Measurements from ENCODE around the gene XRRA1.
"Not testable (repeated sequence)": the region's sequence is repeated elsewhere in the genome, so short reads cannot be mapped to it uniquely, and the experiment has no call there.

Gene XRRA1

GRCh38 chr11:74905326-74905725 is 43.6 kb downstream of the XRRA1 start:
- no peak for DNase-seq (ENCODE audit: extremely low read depth in 1 of 2, low read depth in 1 of 2)

GRCh38 chr11:74902342-74902741 is 46.5 kb downstream of the XRRA1 start:
- no peak for DNase-seq (ENCODE audit: extremely low read depth in 1 of 2, low read depth in 1 of 2)

GRCh38 chr11:74896311-74896710 is 52.6 kb downstream of the XRRA1 start:
- DNase-seq (ENCODE audit: extremely low read depth in 1 of 2, low read depth in 1 of 2): no peak

GRCh38 chr11:74895340-74896116 is 53.4 kb downstream of the XRRA1 start:
- DNase-seq (ENCODE audit: extremely low read depth in 1 of 2, low read depth in 1 of 2): no peak

- not testable (repeated sequence) for DNase-seq (ENCODE audit: extremely low read depth in 1 of 2, low read depth in 1 of 2)
Observed at GRCh38 chr11:74893015-74893414, 55.9 kb downstream of the XRRA1 start.

- DNase-seq (ENCODE audit: extremely low read depth in 1 of 2, low read depth in 1 of 2): no peak
Observed at GRCh38 chr11:74877132-74877531, 71.8 kb downstream of the XRRA1 start.

GRCh38 chr11:74871037-74871436 is 77.9 kb downstream of the XRRA1 start:
- no peak for DNase-seq (ENCODE audit: extremely low read depth in 1 of 2, low read depth in 1 of 2)

- no peak for DNase-seq (ENCODE audit: extremely low read depth in 1 of 2, low read depth in 1 of 2)
Observed at GRCh38 chr11:74870485-74870884, 78.4 kb downstream of the XRRA1 start.

GRCh38 chr11:74866557-74866956 is 82.3 kb downstream of the XRRA1 start:
- no peak for DNase-seq (ENCODE audit: extremely low read depth in 1 of 2, low read depth in 1 of 2)

- DNase-seq (ENCODE audit: extremely low read depth in 1 of 2, low read depth in 1 of 2): no peak
Observed at GRCh38 chr11:74863410-74863809, 85.5 kb downstream of the XRRA1 start.

- DNase-seq (ENCODE audit: extremely low read depth in 1 of 2, low read depth in 1 of 2): no peak
Observed at GRCh38 chr11:74860743-74861142, 88.1 kb downstream of the XRRA1 start.

GRCh38 chr11:74853223-74853622 is 95.7 kb downstream of the XRRA1 start:
- no peak for DNase-seq (ENCODE audit: extremely low read depth in 1 of 2, low read depth in 1 of 2)

- DNase-seq (ENCODE audit: extremely low read depth in 1 of 2, low read depth in 1 of 2): no peak
Observed at GRCh38 chr11:74849525-74850391, 99.1 kb downstream of the XRRA1 start.

- no peak for DNase-seq (ENCODE audit: extremely low read depth in 1 of 2, low read depth in 1 of 2)
Observed at GRCh38 chr11:74847895-74848294, 101.0 kb downstream of the XRRA1 start.

GRCh38 chr11:74847395-74847794 is 101.5 kb downstream of the XRRA1 start:
- DNase-seq (ENCODE audit: extremely low read depth in 1 of 2, low read depth in 1 of 2): no peak

GRCh38 chr11:74846770-74847169 is 102.1 kb downstream of the XRRA1 start:
- no peak for DNase-seq (ENCODE audit: extremely low read depth in 1 of 2, low read depth in 1 of 2)

GRCh38 chr11:74845978-74846517 is 102.8 kb downstream of the XRRA1 start:
- no peak for DNase-seq (ENCODE audit: extremely low read depth in 1 of 2, low read depth in 1 of 2)

- no peak for DNase-seq (ENCODE audit: extremely low read depth in 1 of 2, low read depth in 1 of 2)
Observed at GRCh38 chr11:74844865-74845264, 104.0 kb downstream of the XRRA1 start.

GRCh38 chr11:74844072-74844471 is 104.8 kb downstream of the XRRA1 start:
- DNase-seq (ENCODE audit: extremely low read depth in 1 of 2, low read depth in 1 of 2): no peak

GRCh38 chr11:74842967-74843366 is 105.9 kb downstream of the XRRA1 start:
- no peak for DNase-seq (ENCODE audit: extremely low read depth in 1 of 2, low read depth in 1 of 2)

GRCh38 chr11:74840486-74840885 is 108.4 kb downstream of the XRRA1 start:
- no peak for DNase-seq (ENCODE audit: extremely low read depth in 1 of 2, low read depth in 1 of 2)

- no peak for DNase-seq (ENCODE audit: extremely low read depth in 1 of 2, low read depth in 1 of 2)
Observed at GRCh38 chr11:74839971-74840370, 108.9 kb downstream of the XRRA1 start.
